ENCODE data around the gene SLC5A1.

Gene SLC5A1

DNA sequence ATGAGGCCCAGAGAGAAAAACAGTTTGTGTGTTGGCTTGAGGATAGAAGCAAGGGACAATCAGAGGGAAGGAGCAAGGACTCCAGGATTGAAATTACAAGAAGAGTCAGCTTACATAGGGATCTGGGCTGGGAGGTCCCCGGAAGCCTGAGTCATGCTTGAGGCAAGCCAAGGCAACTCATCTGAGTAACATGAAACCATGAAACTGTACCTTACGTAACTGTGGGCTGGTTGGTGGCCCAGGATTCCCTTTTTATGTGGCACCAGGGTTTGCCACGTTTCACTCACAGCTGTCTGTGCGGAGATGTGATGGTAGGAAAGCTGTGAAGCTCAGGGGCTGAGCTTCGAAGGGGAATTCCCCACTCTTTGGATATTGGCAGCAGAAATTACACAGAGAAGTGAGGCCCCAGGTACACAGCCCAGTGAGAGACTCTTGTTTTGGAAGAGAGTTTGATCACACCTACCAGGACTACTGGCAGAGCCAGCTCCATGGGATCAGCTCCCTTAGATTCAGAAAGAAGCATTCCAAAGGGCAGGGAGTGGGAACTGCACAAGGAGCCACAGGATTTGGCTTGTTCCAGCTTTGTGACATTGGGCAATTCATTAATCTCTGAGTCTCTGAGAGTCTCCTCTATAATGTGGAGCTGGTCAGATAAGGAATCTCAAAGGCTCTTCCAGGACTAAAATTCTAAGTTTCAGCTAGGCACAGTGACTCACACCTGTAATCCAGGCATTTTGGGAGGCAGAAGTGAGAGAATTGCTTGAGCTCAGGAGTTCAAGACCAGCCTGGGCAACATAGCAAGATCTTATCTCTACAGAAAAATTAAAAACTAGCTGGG is 7.8 kb downstream of the SLC5A1 start:
- DNase-seq (ENCODE audit: low read depth, low spot score): no peak

DNA sequence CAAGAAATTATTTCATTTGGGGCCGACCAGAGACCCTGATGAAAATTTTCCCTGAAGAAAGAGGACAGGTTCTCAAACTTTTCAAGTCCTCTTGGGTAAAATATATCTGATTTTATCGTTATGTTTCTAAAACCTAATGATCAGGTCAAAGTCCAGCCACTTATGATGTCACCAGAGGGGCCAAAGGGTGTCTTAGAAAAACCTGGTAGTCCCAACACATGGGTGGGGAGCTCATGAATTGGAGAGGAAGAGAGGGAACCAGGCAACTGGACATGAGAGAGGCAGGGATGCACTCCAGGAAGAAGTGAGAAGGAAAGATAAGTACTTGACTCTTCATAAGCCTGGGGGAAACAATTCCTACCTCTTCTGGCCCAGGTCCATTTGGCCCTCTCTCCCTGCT is 9.2 kb downstream of the SLC5A1 start:
- no peak for DNase-seq (ENCODE audit: low read depth, low spot score)

DNA sequence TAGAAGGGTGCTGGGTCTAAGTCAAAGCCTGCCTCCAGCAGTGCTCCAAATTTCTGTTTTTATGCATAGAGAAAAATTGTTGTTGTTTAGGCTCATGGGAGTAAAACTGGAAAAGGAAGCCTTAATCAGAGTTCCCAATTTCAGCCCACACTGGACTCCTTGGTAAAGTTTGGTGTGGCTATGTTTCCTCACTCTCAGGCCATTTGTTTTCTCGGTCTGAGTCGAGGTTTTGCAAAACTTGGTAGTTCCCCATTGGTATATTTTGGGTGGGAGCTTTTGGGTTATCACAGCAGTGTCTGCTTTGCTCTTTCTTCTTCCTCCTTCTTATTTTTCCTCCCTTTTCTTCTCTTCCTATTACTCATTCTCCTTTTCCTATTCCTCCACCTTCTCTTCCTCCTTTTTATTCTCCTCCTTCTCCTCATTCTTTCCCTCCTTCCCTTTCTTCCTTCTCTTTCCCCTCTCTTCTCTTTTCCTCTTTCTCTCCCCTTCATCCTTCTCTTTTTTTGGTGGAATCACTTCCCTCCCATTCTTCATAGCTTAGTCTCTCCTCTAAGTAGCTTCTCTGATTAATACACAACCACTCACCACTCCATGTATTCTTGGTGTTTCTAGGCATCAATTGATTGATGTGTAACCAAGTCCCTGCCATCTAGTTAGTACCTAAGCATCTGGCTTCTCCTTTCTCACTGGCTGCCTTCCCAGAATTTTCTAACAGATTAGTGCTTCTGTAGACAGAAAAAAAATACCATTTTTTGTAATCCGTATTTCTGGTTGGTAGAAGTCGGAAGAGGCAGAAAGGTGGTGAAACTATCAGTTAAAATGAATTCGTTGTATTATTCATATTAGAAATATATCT is 10.1 kb downstream of the SLC5A1 start:
- no peak for DNase-seq (ENCODE audit: low read depth, low spot score)

DNA sequence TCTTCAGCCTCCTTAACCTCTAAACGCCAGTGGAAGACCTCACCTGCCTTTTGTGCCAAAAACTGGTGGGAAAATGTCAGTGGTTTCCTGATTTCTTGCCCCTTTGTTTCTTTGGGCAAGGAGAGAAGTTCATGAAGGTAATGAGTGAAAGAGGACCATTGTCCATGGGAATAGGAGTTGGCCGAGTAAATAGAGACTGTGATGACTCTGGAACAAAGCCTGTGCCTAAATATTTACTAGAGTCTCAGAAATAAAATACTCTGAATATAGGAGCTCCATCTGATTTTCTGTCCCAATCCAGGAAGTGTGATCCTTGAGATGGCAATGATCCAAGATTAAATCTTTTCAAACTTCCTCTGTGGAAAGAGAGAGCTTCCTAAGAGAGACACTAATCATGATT is 12.0 kb downstream of the SLC5A1 start:
- no peak for DNase-seq (ENCODE audit: low read depth, low spot score)

DNA sequence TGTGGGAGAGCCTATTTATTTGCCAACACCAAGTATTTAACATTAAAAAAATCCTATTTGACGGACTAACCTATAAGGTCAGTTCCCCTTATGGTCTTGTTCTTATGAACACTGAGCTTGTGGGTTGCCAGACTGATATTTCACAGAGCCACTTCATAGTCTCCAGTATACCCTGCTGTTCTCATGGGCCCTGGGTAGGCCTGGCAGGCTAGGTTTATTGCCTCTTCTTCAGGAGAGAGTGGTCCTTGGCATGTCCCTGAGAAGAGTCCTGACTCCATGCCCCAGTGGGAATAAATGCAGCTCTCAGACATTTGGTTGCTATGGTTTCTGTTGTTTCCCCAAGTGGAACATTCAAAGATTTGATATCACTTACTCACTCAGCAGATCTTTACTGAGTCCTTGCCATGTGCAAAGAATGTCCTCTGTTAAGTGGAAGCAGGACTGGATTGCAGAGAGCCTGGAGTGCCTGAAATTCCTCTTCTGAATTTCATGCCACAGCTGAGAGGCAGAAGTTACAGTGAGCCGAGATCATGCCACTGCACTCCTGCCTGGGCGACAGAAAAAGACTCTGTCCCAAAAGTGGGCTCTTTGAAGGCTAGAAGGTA is 15.7 kb downstream of the SLC5A1 start:
- no peak for DNase-seq (ENCODE audit: low read depth, low spot score)

DNA sequence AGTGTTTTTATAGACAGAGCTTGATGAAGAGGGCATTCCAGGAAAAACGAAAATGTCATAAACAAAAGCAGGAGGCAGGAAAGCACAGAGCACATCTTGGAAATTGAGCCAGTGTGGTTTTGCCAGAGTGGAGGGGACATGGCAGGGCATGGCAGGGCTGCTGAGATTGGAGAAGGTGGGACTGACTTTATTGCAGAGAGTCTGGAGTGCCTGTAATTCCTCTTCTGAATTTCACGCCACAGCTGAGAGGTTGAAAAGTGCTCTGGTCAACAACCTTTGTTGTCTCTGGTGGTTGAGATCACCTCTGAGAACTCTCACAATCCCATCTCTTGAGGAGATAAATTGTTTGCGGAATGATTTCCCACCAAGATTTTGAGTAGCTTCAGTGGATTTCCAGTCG is 16.4 kb downstream of the SLC5A1 start:
- DNase-seq (ENCODE audit: low read depth, low spot score): no peak

DNA sequence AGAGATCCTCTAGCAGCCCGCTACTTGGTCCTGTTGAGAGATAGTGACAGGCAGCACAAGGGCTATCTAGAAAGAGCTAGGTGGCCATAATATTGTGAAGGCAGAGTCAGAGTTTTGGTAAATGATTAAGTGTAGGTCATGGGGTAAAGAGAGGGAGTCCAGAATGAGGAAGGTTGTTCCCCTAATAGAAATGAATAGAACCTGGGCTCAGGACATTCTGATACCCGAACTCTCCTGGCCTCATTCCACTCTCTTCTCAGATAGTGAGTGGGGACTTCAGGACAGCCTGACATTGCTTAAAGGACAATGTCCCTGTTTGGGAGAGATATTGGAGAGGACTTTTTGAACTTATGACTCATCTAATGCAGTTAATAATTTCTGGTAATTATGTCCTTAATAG is 20.6 kb downstream of the SLC5A1 start:
- DNase-seq (ENCODE audit: low read depth, low spot score): no peak

DNA sequence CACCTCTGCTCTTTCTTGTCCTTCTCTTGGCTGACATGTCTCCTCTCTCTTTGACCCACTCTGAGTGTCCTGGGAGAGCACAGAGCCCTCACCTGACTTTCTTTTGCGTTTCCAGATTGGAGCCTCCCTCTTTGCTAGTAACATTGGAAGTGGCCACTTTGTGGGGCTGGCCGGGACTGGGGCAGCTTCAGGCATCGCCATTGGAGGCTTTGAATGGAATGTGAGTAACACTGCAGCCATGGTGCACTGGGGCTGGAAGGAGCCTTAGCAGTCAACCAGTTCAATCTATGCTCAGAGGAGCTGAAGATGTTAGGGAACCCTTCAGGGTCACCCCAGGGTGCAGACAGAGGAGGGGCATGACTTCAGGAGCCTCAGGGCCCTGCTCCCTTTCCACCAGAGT is 23.8 kb downstream of the SLC5A1 start:
- no peak for DNase-seq (ENCODE audit: low read depth, low spot score)

DNA sequence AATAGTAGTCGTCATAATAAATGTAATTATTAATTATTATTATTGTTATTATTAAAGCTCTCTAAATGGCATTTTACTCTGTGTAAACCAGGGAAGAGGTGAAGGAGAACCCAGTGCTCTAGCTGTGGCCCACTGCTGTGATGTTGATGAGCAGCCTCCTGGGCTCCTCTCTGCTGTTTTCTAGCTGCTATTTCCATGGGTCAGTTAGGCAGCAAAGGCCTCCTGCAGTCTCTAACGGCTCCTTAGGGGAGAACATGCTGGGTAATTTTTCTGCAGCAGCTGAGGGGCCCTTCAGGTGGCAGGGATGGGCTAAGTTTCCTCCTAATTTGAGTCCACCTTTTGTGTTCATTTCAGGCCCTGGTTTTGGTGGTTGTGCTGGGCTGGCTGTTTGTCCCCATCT is 24.6 kb downstream of the SLC5A1 start:
- DNase-seq (ENCODE audit: low read depth, low spot score): no peak

DNA sequence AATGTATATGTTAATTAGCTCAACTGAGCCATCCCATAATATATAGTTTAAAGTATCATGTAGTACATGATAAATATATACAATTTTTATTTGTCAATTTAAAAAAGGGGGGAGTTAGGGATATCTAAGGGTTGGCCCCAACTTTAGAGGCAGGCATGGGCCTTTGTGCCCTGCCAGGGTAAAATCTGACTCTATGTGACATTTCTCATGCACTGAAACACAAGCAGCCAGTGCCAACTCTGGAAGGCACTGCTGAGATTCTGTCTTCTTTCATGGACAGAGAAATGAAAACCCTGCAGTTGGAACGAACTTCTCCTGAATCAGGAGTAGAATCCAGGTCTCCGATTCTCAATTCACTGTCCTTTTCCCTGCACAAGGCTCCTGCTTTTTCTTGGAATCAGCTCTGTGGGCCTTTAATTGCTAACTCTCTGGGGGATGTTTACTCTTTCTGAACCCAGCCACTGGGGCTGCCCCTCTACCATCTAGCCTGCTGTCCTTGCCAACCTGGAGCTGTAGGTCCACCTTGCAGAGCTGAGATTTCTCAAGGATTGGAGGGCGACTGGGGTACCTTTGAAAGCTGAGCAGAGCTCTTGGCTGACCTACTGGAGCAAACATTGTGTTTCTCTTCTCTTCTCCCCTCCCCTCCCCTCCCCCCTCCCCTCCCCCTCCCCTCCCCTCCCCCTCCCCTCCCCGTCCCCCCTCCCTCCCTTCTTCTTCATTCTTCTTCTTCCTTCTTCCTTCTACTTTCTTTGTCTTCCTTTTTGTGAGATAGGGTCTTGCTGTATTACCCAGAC is 26.7 kb downstream of the SLC5A1 start:
- DNase-seq (ENCODE audit: low read depth, low spot score): no peak

DNA sequence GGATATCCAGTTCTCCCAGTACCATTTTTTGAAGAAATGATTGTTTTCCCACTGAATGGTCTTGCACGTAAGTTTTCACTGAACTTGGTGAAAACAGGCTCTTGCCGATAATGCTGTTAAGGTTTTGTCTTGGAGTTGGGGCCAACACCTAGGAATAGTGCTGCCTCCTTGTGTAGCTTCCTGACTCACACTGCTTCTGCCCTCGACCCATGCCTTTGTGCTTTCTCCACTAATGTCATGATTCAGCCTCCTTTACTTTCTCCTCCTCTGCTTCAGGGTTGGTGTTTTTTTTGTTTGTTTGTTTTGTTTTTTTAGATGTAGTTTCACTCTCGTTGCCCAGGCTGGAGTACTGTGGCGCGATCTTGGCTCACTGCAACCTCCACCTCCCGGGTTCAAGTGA is 30.2 kb downstream of the SLC5A1 start:
- no peak for DNase-seq (ENCODE audit: low read depth, low spot score)

DNA sequence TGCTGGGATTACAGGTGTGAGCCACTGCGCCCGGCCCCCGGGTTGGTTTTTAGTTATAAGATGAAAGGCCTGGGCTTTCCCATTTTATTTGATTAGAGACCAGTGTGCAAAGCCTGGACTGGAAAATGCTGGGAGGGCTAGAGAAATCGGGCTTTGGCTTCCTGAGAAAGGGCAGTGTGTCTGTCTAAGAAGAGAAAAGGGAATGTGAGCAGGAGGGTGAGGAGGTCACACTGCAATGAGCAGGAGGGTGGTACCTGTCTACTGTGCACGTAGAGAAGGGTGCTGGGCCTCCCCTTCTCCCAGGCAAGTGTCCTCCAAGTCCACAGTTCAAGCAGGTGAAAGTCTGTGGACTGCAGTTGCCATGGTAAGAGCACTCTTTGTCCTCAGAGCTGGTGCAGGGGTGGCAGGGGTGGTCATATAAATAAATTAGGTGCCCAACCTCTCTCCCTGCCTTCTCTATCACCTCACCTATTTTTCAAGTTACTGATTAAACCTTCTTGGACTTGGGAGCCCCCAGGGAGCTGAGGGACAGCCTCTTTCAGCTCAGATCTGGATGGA is 30.8 kb downstream of the SLC5A1 start:
- no peak for DNase-seq (ENCODE audit: low read depth, low spot score)

DNA sequence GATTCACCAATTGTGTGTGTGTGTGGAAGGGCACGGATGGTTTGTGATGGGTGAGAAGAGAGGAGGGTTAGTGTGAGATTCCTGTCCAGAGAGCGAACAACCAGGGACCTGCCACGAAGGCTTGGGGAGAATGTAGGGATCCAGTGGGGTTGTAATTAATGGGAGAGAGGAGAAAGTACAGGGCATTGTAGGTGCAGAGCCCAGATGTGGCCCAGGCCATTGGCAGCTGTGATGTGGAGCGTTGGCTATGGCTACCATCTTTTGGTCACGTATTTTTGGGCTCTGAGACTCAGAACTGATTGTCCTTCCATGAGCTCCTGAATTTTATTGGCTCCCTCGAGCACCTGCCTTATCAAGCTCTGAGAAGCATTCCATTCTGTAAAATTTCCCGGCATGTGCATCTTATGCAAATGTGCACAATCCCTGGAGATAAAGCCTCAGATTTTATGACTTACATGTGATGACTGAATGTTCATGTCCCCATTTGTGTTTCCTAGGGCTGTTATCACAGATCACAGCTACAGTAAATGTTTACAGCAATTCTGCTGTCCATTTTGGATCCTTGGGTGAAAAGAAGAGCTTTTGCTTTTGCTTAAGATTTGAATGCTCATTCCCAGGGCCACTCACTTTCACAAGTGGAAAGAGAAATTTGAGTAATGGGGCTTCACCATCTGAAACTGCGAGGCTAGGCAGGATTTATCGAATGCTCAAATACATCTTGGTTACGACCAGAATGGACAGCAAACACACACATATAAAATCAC is 33.1 kb downstream of the SLC5A1 start:
- no peak for DNase-seq (ENCODE audit: low read depth, low spot score)

DNA sequence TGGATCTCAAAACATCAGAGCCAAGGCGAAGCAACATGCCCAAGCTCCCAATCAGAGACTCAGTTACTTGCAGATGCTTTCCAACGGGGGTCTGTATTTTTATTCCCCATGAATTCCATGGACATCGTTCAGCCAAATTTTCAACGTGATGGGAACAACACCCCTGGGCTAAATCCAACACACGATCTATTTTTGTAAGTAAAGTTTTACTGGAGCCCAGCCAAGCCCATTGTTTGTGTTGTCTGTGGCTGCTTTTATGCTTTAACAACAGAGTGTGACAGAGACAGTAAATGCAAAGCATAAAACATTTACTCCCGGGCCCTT is 33.7 kb downstream of the SLC5A1 start:
- no peak for DNase-seq (ENCODE audit: low read depth, low spot score)

DNA sequence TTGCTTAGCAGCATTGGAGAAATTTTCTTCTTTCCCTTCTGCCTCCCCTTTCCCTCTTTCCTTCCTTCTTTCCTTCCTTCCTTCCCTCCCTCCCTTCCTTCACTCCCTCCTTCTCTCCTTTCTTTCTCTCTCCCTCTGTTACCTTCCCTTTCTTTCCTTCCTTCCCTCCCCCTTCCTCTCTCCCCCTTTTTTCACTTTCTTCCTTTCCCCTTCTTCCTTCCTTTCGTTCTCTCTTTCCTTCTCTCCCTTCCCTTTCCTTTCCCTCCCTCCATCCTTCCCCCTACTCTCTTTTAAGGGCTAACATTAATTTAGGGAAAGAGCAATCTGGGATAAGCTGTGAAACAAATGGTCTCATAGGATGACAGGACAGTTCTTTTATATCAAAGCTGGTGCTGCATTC is 34.1 kb downstream of the SLC5A1 start:
- no peak for DNase-seq (ENCODE audit: low read depth, low spot score)

DNA sequence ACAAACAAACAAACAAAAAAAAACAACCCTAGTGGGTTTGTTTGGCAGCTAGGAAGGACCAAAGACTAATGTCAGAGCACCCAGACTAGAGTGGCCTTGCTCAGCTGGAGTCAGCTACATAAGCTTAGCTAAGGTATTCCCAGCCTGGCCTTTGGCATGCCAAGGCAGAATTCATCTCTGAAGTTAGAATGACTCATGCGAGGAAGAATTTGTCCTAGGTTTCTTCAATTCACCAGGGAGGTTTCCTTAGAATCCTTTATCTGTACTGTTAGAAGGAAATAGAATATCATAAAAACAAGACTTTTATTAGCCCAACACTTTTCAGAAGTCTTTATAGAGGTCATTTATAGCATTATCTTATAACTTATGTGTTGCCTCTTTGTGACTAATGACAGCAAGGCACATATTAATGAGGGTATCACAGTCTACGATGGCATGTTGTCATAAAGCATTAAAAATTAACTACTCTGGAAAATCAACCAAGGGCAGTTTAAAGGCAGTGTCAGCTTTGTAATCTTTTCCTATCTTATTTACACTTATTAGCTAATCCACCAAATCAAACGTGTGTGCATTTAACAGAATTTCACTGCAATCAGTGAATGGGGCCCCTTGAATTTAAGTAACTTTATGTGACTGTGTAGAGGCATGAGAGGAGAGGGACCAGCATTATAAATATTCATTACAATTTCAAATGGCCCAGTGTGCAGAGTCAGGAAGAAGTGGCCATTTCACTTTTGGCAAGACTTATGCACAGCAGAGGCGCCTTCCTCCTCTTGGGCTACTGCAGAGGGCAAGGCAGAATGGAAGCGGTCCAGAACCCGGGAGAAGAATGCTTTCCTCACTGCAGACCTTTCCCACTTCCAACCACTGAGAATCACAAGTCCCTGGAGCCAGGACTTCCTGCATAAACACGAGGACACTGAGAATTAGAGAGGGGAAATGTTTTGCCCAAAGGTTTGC is 36.3 kb downstream of the SLC5A1 start:
- no peak for DNase-seq (ENCODE audit: low read depth, low spot score)

DNA sequence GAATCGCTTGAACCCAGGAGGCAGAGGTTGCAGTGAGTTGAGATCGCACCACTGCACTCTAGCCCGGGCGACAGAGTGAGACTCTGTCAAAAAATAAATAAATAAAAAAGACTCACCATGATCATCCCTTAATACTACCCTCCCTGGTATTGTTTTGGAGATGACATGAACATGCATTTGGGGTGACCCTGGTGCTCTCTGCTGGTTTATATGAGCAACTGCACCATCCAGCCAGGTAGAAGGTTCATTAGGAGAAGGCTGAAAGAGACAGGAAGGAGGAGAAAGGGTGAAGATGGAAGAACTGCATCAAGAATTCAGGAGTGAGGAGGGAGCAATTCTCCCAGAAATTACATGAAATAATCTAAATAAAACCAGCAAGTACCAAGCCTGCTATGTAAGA is 37.8 kb downstream of the SLC5A1 start:
- no peak for DNase-seq (ENCODE audit: low read depth, low spot score)

DNA sequence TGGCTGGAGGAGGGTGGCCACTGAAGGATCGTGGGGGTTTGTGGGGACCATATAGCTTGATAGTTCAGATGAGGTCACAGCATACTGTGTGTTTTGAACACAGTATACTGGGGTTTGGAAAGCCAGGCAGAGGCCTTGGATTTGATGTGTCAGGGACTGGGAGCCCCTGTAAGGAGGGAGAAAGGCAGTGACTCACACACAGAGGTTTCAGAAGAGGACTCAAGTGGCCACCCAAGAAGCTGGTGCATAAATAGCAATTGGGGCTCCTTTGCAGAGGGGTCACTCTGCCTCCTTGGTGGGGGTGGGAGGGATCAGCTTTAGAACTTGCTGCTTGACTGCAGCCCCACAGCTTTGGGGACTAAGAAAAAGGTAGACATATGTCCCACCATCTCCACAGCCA is 39.3 kb downstream of the SLC5A1 start:
- no peak for DNase-seq (ENCODE audit: low read depth, low spot score)

DNA sequence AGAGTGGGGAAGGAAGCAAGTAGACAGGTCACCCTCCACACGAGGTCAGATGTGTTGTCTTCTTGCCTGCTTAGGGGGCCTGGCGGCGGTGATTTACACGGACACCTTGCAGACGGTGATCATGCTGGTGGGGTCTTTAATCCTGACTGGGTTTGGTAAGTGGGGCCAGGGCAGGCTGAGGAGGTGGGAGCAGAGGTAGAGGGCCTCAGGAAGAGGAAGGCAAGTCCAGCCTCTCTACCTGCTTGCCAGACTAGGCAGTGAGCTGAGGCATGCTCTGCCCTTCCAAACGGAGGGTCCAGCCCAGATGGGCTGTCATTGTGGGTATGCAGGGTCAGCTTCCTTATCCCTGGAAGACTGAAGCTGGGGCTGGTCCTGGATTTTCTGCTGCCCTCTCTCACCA is 39.9 kb downstream of the SLC5A1 start:
- DNase-seq (ENCODE audit: low read depth, low spot score): no peak

DNA sequence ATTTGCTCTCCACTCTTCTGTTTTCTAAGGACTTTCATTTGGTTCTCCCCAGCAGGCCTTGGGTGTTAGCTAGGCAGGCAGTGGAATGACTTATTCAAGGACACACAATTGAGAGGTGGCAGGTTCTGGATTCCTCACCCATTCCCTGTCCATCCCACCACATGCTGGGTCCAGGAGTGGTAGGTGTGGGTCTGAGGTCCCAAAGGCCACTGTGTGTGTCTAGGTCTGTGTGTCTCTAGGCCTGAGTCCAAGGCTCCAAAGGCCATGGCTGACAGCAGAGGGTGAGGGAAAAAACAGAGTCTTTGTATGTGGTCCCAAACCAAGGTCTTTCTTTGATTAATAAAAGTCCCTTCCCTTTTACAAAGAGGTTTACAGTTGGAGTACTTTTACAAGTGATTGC is 40.8 kb downstream of the SLC5A1 start:
- no peak for DNase-seq (ENCODE audit: low read depth, low spot score)

All from brain pericyte (primary cell).